Measurements from ENCODE around the gene NDUFB10.

GRCh38 chr16:1947369-1947670, 12.0 kb upstream of the NDUFB10 start:
- no peak for TF ChIP-seq CTCF (IDR thresholded peaks at IDR 0.05)
- no peak for TF ChIP-seq EP300 (IDR thresholded peaks at IDR 0.05)
